Mesenteric fat pad (tissue), 1 donor: ENCODE data around the gene TRIM28. TPM values are rescaled to one million over a fixed set of nuclear protein-coding genes. Genes with fewer than 3 reads are reported as not detected.

Experiments
- DNase-seq: peaks from one replicate; pipeline ENCODE4 v3.0.0-alpha.2; 2020; ENCODE audit warnings: low spot score
- microRNA-seq: library from miRNA; unstranded; fragments of <30 nt; microRNA quantifications from one replicate; pipeline ENCODE4 v1.2.0, GENCODE V29; 2020; ENCODE audit warnings: borderline number of aligned reads
- total RNA-seq: library from RNA; stranded (reverse); fragmentation: NEBNext Ultra II Directional; extraction: Animal tissue kit (Norgen Biotek cat#: 25700); gene quantifications from one replicate; pipeline ENCODE4 v1.2.1, GENCODE V29; 2021
- donor health status: DM: yes; HTN: yes; CAD: no.

The TRIM28 gene
- total RNA-seq, 1 donor from 2014 or later, result 185 TPM

DNA sequence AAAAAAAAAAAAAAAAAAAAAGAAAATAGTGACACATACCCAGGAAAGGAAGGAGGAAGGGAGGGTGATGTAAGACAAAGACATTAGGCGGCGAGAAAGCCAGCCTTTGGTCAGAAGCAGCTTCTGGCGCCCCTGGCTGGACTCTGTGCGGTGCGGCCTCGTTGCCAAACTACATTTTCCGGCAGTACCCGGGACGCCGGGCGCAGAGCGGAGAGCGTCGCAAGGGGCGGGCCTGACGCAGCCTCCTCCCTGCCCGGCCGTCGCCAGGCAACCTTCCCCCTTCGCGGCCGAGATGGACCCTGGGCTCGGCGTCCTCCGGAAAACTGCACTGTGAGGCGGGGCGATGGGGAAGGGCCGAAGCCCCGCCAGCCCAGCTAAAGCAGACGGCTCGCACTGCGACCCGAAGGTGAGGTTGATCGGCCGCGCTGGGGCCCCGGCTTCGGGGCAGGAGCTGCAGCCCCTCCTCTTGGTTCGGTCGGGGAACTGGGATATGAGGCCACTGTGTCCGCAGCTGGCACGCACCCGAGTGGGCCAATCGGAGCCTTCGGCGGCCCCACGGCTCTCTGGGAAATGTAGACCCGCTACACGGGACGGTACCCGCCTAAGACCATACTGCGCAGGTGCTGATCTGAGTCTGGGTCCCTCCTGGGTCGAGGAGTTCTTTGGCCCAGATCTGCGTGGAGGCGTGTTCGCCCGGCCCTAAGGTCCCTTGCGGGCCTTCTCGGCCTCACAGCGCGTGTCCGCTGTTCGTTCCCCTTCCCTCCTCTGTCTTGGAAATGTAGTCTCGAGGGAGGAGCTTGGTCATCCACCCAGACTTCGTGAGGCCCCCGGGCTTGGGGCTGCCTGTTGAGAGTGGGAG is 31.5 kb downstream of the TRIM28 start:
- peak; percentile 97 for DNase-seq

DNA sequence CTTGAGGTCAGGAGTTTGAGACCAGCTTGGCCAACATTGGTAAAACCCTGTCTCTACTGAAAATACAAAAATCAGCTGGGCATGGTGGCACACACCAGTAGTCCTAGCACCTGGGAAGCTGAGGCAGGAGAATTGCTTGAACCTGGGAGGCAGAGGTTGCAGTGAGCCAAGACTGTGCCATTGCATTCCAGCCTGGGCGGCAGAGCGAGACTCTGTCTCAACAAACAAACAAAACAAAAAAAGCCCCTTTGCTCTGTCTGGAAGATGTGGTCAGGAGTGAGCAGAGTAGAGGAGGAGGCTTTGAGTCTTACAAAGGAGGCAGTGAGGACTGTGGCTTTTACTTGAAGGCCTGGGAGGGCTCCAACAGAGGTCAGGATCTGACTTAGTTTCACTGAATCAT is 33.7 kb downstream of the TRIM28 start:
- DNase-seq, result peak; percentile 45

DNA sequence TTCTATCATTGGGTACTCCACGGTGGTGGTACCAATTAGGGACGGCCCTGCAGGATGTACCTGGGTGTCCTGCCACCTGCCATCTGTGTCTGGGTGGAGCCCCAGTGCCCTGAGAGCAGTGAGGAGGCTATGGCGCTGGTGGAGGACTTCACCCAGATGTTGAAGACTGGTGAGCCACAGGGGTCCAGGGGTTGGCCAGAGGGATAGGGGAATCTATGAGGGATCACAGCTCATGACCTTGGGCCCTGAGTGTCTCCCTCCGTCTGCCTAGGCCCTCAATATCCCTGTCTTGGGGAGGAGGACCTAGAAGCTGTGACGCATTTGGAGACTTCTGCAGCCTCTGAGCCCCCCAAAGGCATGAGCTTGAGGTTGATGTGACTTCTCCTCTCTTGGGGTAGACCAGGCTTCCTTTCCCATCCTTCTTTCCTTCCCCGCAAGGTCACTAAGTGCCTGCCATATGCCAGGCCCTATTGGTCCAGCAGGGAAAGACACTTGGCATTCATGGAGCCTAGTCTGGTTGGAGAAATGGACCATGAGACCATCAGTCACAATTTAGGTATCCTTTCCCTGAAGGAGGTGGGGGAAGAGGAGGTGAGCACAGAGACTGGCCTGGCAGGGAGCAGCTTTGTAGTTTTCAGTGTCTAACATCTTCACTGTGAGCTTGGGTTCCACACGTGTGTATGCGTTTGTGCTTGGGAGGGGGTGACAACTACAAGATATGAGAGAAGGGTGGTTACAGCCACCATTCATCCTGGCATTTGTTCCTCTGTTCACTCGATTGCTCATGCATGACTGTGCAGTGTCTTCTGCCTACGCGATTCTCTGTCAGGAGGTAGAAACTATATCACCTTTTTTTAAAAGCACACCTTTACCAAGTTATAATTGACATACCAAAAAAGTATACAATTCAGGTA is 34.4 kb downstream of the TRIM28 start:
- peak; percentile 85 for DNase-seq

DNA sequence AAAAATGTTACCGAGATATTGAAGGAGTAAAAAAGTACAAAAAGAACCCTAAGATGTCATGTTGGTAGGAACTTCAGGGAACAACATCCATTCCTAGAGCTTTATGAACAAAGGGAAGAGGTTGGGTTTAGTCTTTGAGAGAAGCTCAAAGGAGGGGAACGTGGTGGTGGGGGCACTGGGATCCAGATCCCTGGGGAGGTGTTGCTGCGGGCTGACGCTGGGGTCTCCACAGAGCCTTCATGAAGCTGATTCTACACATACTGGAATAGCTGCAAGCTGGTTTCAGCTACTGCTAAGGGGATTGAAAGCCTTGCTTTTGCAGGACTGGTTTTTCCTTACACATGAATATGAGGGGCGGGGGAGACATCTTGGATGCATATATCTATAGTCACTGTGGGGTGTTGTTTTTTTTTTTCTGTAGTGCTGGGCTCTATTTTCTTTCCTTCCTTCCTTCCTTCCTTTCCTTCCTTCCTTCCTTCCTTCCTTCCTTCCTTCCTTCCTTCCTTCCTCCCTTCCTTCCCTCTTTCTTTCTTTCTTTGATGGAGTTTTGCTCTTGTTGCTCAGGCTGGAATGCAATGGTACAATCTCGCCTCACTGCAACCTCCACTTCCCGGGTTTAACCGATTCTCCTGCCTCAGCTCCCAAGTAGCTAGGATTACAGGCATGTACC is 35.7 kb downstream of the TRIM28 start:
- no peak for DNase-seq

DNA sequence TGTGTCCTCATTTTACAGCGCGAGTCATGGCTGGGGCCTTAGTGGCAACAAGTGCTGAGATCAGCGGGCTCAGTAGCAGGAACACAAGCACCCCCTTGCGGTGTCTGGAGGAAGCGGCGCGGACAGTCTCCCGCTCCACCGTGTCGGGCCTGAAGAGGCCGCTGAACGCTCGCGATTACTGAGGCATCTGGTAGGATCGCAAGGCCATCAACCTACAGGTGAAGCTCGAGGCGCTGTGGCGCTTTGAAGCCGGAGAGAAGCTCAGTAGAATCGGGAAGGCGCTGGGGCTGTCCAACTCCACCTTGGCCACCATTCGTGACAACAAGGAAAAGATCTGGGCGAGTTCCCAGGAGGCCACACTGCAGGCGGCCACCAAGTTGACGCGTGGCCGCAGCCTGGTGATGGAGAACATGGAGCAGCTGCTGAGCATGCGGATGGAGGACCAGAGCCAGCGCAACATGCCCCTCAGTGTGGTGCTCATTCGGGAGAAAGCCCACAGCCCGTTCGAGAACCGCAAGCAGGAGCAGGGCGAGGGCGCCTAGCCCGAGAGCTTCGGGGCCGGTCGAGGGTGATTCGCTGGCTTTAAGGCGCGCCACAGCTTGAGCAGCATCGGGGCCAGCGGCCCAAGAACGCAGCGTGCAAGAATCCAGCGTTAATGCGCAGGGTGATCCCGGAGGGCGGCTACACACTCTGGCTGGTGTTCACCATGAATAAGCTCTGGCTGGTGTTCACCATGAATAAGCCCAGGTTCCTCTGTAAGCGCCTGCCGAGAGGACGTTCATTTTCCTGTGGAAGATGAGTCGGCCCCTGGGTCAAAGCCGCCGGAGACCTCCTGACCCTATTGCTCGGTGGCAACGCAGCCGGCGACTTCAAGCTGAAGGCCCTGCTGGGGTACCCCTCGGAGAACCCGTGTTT is 37.6 kb downstream of the TRIM28 start:
- peak; percentile 93 for DNase-seq

DNA sequence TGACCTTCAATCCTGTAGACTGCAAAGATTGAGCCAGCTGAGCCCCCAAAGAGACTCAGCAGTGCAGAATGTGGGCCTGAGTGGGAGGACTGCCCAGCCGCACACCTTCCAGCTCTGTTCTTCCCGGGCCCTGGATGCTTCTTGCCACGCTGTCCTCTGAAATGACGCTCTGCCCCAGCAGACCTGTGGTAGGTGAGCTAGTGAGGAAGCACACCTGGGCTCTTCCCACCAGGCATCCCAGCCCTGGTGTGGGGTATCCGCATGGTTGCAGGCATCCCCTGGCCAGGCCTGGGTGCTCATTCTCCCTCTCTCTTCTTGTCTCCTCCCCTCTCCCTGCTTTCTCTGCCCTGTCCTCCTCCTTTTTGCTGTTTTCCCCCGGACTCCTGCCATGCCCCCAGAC is 39.1 kb downstream of the TRIM28 start:
- DNase-seq, result peak; percentile 82

DNA sequence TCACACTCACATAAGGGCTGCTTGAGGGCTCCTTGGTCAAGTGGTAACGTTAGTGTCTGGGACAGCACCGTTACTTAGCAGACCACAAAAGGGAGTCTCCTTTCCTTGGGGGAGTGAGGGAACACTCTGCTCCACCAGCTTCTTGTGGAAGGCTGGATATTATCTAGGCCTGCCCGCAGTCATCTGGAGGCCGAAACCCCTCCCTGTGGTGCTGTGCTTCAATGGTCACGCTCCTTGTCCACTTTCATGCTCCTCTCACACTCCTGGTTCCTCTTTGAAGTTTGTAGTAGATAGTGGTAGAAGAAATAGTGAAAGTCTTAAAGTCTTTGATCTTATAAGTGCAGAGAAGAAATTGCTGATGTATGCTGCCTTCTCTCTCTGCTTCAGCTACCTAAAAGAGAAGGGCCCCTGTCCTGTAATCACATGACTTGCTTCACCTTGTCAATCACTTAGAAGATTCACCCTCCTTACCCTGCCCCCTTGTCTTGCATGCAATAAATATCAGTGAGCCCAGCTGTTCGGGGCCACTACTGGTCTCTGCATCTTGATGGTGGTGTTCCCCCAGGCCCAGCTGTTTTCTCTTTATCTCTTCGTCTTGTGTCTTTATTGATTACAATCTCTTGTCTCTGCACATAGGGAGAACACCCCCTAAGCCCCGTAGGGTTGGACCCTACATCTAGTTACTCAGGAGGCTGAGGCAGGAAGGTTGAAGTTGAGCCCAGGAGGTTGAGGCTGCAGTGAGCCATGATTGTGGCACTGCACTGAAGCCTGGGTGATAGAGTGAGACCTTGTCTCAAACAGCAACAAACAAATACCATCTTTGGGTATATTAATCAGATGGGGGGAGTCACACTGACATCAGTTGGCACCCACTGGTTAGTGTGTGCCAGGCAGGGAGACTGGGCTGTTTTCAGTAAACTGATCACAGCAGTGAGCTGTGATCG is 40.9 kb downstream of the TRIM28 start:
- DNase-seq, result no peak

DNA sequence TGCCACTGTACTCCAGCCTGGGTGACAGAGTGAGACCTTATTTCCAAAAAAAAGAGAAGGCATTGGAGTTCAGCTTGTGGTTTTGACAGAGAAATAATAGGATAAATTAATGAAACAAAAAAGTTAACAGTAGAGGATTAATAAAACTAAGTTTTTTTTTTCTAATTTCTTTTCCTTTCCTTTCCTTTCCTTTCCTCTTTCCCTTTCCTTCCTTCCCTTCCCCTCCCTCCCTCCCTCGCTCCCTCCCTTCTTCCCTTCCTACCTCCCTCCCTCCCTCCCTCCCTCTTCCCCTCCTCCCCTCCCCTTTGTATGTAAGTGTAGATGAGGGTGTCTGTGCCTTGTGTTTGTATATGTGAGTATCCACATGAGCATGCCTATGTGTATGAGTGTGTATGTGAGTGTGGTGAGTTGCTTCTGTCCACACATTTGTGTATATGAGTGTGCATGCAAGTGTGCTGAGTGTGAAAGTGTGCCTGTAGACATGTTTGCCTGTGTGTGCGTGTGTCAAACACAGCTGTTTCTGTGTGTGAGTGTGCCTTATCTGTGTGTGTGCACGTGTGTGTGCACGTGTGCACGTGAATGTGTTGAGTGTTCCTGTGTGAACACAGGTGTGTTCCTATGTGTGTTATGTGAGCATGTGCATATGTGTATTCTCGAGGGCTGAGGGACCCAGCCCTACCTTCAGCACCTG is 41.7 kb downstream of the TRIM28 start:
- no peak for DNase-seq

DNA sequence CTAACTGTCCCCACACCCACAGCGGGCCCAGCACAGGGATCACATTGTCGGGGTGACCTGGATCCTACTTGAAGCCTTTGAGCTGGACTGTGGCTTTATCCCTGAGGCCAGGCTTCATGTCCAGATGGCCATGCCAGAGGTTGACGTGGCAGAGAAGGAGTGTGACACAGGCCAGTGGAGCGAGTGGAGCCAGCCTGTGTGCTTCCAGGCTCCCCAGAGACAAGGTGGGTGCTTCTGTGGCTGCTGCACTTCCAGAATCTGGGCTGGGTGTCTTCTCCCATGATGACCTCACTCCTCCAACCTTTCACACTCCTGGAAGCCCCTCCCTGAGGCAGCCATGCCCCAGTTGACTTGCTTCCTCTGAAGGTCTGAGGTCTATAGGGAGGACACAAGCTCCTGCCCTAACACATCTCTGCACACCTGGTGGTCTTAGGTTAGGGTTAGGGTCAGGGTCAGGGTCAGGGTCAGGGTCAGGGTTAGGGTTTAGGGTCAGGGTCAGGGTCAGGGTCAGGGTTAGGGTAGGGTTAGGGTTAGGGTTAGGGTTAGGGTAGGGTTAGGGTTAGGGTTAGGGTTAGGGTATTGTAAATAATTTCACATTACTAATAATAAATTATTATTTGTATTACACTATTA is 42.4 kb downstream of the TRIM28 start:
- peak; percentile 78 for DNase-seq

Small RNA genes within 50 kb of the gene (microRNA-seq; reads per million reads assigned to microRNA genes)
- gene MIR6807, result not detected

Other genes with a start within 250 kb of the TRIM28 start
- gene ERVK3-1, start 238.7 kb upstream of the TRIM28 start, total RNA-seq, result 30.6 TPM
- gene ZSCAN22, start 217.1 kb upstream of the TRIM28 start, total RNA-seq, result 2.5 TPM
- 8.4 TPM for gene A1BG, start 190.6 kb upstream of the TRIM28 start, total RNA-seq
- 0.19 TPM for gene ZNF497, start 181.3 kb upstream of the TRIM28 start, total RNA-seq
- gene ZNF837, start 163.0 kb upstream of the TRIM28 start, total RNA-seq, result 0.48 TPM
- gene RPS5, start 156.8 kb upstream of the TRIM28 start, total RNA-seq, result 673 TPM
- not detected for gene RNF225, start 148.4 kb upstream of the TRIM28 start, total RNA-seq
- 15.4 TPM for gene ZNF584, start 135.4 kb upstream of the TRIM28 start, total RNA-seq
- gene ZNF132, start 103.9 kb upstream of the TRIM28 start, total RNA-seq, result 4.0 TPM
- 5.2 TPM for gene ZNF324B, start 92.4 kb upstream of the TRIM28 start, total RNA-seq
- 6.7 TPM for gene ZNF324, start 77.0 kb upstream of the TRIM28 start, total RNA-seq
- gene ZNF446, start 67.7 kb upstream of the TRIM28 start, total RNA-seq, result 5.6 TPM
- 6.5 TPM for gene SLC27A5, start 32.1 kb upstream of the TRIM28 start, total RNA-seq
- gene ZBTB45, start 24.3 kb upstream of the TRIM28 start, total RNA-seq, result 11.8 TPM
- gene CHMP2A, start 11.0 kb downstream of the TRIM28 start, total RNA-seq, result 116 TPM
- gene UBE2M, start 14.5 kb downstream of the TRIM28 start, total RNA-seq, result 69.4 TPM
- 16.2 TPM for gene MZF1, start 29.3 kb downstream of the TRIM28 start, total RNA-seq